Heart left ventricle (tissue), 13 donors: ENCODE measurements around the gene RHOT2.

Source experiments
- POLR2A ChIP-seq, 2 donors: fragments of 450-650 bp; IDR thresholded peaks; one replicate each; pipeline ENCODE4 v1.6.1; 2017; ENCODE audit warnings: antibody characterized with exemption in 2 of 2, mild to moderate bottlenecking in 2 of 2, moderate library complexity in 2 of 2
- TF ChIP-seq, protein P1 (sequence below), 12 donors: fragments of 200-600 bp; sonication (generic) in 4 of 12; IDR thresholded peaks; one replicate each; pipeline versions ENCODE4 v1.5.0 to v1.8.0; 2018 to 2022; ENCODE audit warnings: antibody characterized with exemption in 12 of 12, mild to moderate bottlenecking in 5 of 12
- donor health status: ischemic (EF 13 %, LVEDD 7.1; RV severe dilation, severe dysfunction).
- donor health status: DM: no; HTN: yes; CAD: no.
- donor health status: DM: no; HTN: no; CAD: no.
- donor health status: ischemic (EF 25% LVEDD 6.9; RV normal size, moderate dysfunction).
- donor health status: ischemic (EF 25% LVEDD 5.7; RV mildly dilated, moderate dysfunction).
- donor health status: ischemic (EF 35%, LVEDD 5.7; RV mildly dilated, moderate dysfunction).
- donor health status: nonischemic (EF 11% LVEDD 7.7; RV severe dilation, severe dysfunction).
- donor health status: DM: yes; HTN: yes; CAD: no.
- donor health status: PGD.
- donor health status: ischemic (EF 29% LVEDD 5.4; RV normal size, mild dysfunction).
- donor health status: nonischemic (EF 23%, LVEDD 6.1; RV moderate dilation, normal function).

DNA sequence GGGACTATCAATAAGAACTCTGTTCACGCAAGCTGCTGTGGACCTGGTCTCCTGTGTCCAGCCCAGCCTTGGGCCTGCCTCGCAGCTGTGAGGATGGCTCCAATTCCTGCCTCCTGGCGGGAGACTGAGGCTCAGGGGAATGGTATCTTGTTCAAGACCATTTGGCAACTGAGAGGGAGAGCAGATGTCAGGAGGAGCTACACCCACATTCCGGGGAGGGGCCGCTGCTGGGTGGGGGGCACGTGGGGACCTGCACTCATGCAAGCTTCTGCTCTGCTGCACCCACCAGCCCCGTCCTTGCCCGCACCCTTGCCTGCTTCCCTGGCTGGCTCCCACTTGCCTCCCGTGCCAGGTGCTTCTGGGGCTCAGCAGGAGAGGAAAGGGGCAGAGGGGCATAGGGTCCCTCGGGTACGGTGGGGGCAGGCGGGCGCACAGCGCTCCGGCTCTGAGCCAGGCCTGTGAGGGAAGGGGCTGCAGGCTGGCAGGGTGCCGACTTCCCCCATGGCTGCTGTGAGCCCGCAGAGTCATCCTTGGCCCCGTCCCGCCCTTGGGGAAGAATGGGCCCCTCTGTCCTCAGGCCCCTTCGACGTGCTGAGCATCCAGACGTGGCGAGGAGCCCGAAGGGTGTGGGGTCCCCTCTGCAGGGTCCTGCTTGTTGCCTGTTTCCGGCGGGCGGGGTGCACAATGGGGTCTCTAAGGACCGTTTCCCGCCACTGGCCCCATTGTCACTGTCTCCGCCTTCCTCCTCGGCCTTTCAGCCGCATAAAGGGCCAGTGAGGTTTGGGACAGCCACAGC, 49.7 kb downstream of the RHOT2 start:
- TF ChIP-seq, protein P1, sequence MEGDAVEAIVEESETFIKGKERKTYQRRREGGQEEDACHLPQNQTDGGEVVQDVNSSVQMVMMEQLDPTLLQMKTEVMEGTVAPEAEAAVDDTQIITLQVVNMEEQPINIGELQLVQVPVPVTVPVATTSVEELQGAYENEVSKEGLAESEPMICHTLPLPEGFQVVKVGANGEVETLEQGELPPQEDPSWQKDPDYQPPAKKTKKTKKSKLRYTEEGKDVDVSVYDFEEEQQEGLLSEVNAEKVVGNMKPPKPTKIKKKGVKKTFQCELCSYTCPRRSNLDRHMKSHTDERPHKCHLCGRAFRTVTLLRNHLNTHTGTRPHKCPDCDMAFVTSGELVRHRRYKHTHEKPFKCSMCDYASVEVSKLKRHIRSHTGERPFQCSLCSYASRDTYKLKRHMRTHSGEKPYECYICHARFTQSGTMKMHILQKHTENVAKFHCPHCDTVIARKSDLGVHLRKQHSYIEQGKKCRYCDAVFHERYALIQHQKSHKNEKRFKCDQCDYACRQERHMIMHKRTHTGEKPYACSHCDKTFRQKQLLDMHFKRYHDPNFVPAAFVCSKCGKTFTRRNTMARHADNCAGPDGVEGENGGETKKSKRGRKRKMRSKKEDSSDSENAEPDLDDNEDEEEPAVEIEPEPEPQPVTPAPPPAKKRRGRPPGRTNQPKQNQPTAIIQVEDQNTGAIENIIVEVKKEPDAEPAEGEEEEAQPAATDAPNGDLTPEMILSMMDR (IDR thresholded peaks at IDR 0.05) = no peak
- TF ChIP-seq POLR2A (IDR thresholded peaks at IDR 0.05) = no peak
